HepG2 (cell line): ENCODE measurements around the gene SERINC1. TPM values are rescaled to one million over a fixed set of nuclear protein-coding genes. Genes with fewer than 3 reads are reported as not detected.
A peak's percentile ranks its signal among the peaks of the same experiment; 100 is the strongest.

ENCODE experiments used
- AHDC1 ChIP-seq: sonication (generic); formaldehyde crosslinking; IDR thresholded peaks from 2 replicates; pipeline ENCODE4 v1.5.1; 2020; ENCODE audit warnings: mild to moderate bottlenecking, missing genetic modification reagents, borderline replicate concordance
- AKAP8 ChIP-seq: sonication (generic); formaldehyde crosslinking; IDR thresholded peaks from 2 replicates; pipeline ENCODE4 v1.5.1; 2020; ENCODE audit warnings: mild to moderate bottlenecking, missing genetic modification reagents
- ERF ChIP-seq: IDR thresholded peaks from 2 replicates; pipeline ENCODE4 v1.6.1; 2018; ENCODE audit warnings: missing biosample characterization, missing genetic modification reagents
- GATA4 ChIP-seq: sonication (generic); IDR thresholded peaks from 2 replicates; pipeline ENCODE4 v1.6.1; 2016; ENCODE audit warnings: antibody characterized with exemption, low read depth, borderline replicate concordance
- MTF1 ChIP-seq: sonication (generic); formaldehyde crosslinking; IDR thresholded peaks from 2 replicates; pipeline ENCODE4 v1.5.0; 2020; ENCODE audit warnings: missing genetic modification reagents
- PHF8 ChIP-seq: sonication (generic); formaldehyde crosslinking; IDR thresholded peaks from 2 replicates; pipeline ENCODE4 v1.5.0; 2020; ENCODE audit warnings: missing genetic modification reagents
- PITX1 ChIP-seq: sonication (generic); formaldehyde crosslinking; IDR thresholded peaks from 2 replicates; pipeline ENCODE4 v1.5.1; 2020; ENCODE audit warnings: mild to moderate bottlenecking, missing genetic modification reagents
- RERE ChIP-seq: IDR thresholded peaks from 2 replicates; pipeline ENCODE4 v1.6.1; 2016; ENCODE audit warnings: low read depth, missing genetic modification reagents, missing compliant biosample characterization
- TFE3 ChIP-seq: IDR thresholded peaks from 2 replicates; pipeline ENCODE4 v1.6.1; 2016
- TP53 ChIP-seq: sonication (generic); formaldehyde crosslinking; conservative IDR thresholded peaks from 2 replicates; pipeline ENCODE4 v1.4.0; 2020; ENCODE audit warnings: missing genetic modification reagents
- ZFP36 ChIP-seq: fragments of 150-350 bp; IDR thresholded peaks from 2 replicates; pipeline ENCODE4 v1.6.1; 2018; ENCODE audit warnings: borderline replicate concordance, low read length, low read depth; ENCODE audit not compliant: partially characterized antibody
- ZMAT3 ChIP-seq: sonication (generic); formaldehyde crosslinking; conservative IDR thresholded peaks from 2 replicates; pipeline ENCODE4 v1.7.0; 2021; ENCODE audit warnings: missing genetic modification reagents
- ZNF205 ChIP-seq: IDR thresholded peaks from 2 replicates; pipeline ENCODE4 v1.6.1; 2018; ENCODE audit warnings: missing biosample characterization, missing genetic modification reagents
- ZNF367 ChIP-seq: sonication (generic); formaldehyde crosslinking; IDR thresholded peaks from 2 replicates; pipeline ENCODE4 v1.4.0; 2020; ENCODE audit warnings: missing genetic modification reagents, borderline replicate concordance
- ZNF605 ChIP-seq: sonication (generic); formaldehyde crosslinking; IDR thresholded peaks from 2 replicates; pipeline ENCODE4 v1.8.0; 2022; ENCODE audit warnings: mild to moderate bottlenecking, missing genetic modification reagents
- ZNF761 ChIP-seq: sonication (generic); formaldehyde crosslinking; conservative IDR thresholded peaks from 2 replicates; pipeline ENCODE4 v1.4.0; 2020; ENCODE audit warnings: mild to moderate bottlenecking, missing genetic modification reagents
- ZNF839 ChIP-seq: sonication (generic); formaldehyde crosslinking; IDR thresholded peaks from 2 replicates; pipeline ENCODE4 v1.4.0; 2020; ENCODE audit warnings: missing genetic modification reagents, mild to moderate bottlenecking, borderline replicate concordance
- polyA plus RNA-seq, 8 experiments: library from polyadenylated mRNA; depleted of rRNA in 3 of 8; stranded (reverse) in 7 of 8; unstranded in 1 of 8; fragments of >200 nt; fragmentation: Illumina TruSeq in 4 of 8; extraction: Trizol in 4 of 8; gene quantifications; 2 replicates each; pipeline versions ENCODE4 v1.2.1 to v1.2.3, GENCODE V29; 2011 to 2016; ENCODE audit warnings: low read depth in 4 of 8, missing spikeins in 1 of 8, mixed read lengths in 1 of 8; ENCODE audit not compliant: insufficient read depth in 1 of 8
- total RNA-seq, 5 experiments: library from RNA; depleted of rRNA; stranded (reverse); fragments of >200 nt; fragmentation: Illumina TruSeq; extraction: Trizol; gene quantifications; 2 replicates each; pipeline ENCODE4 v1.2.3, GENCODE V29; 2016; ENCODE audit warnings: low read depth in 1 of 5

The SERINC1 gene
- total and polyA plus RNA-seq, 2 of the 13 experiments (the other 11 are each of a cell fraction or from before 2014, with no cell fraction given): 93.5 to 112 TPM

- TF ChIP-seq RERE (CRISPR knock-in tag) (no peak), MTF1 (no peak), PHF8 (CRISPR knock-in tag) (peak; percentile 98), ZNF367 (CRISPR knock-in tag) (0 out of 2 replicates have a peak, but pooled peaks have one; percentile 68), TP53 (CRISPR knock-in tag) (peak; percentile 93), ZMAT3 (CRISPR knock-in tag) (peak; percentile 76; the same call in 1 of the 2 replicates), ZNF761 (CRISPR knock-in tag) (peak; percentile 82; the same call in 1 of the 2 replicates), ZNF205 (CRISPR knock-in tag) (no peak), AKAP8 (CRISPR knock-in tag) (peak; percentile 58; the same call in 1 of the 2 replicates), AHDC1 (CRISPR knock-in tag) (no peak; the same call in 1 of the 2 replicates), ZNF605 (CRISPR knock-in tag) (peak; percentile 94), GATA4 (no peak), PITX1 (CRISPR knock-in tag) (peak; percentile 6; the same call in 1 of the 2 replicates), TFE3 (CRISPR knock-in tag) (peak; percentile 85), ERF (CRISPR knock-in tag) (0 out of 2 replicates have a peak, but pooled peaks have one; percentile 59), ZFP36 (no peak), ZNF839 (CRISPR knock-in tag) (peak; percentile 67; the same call in 1 of the 2 replicates)
Measured at GRCh38 chr6:122399348-122400120, 72.1 kb downstream of the SERINC1 start, which contains the start of gene HSF2 (continued).
